ENCODE measurements around the gene FGF22. TPM values are rescaled to one million over a fixed set of nuclear protein-coding genes. Genes with fewer than 3 reads are reported as not detected.

The FGF22 gene
- total RNA-seq, 1 donor from 2014 or later = 0.38 TPM

- TF ChIP-seq CTCF (IDR thresholded peaks at IDR 0.05; ENCODE audit: unreplicated experiment) = no peak
- no peaks in the 10 kb centered on the region for H3K9me3 Mint-ChIP-seq
- H3K4me1 Mint-ChIP-seq = peaks cover 20% of the 10 kb centered on the region
- H3K4me3 Mint-ChIP-seq = no peak overlapping the region
- no peaks in the 10 kb centered on the region for H3K27me3 Mint-ChIP-seq (ENCODE audit: low read depth)
- no peaks in the 10 kb centered on the region for H3K36me3 Mint-ChIP-seq
- no peak overlapping the region for H3K27ac Mint-ChIP-seq
- DNase-seq (ENCODE audit: low spot score in 2 of 2, unreplicated experiment in 2 of 2) = no peak
These were observed 17.9 kb downstream of the FGF22 start for GRCh38 chr19:657611-658010.

DNA sequence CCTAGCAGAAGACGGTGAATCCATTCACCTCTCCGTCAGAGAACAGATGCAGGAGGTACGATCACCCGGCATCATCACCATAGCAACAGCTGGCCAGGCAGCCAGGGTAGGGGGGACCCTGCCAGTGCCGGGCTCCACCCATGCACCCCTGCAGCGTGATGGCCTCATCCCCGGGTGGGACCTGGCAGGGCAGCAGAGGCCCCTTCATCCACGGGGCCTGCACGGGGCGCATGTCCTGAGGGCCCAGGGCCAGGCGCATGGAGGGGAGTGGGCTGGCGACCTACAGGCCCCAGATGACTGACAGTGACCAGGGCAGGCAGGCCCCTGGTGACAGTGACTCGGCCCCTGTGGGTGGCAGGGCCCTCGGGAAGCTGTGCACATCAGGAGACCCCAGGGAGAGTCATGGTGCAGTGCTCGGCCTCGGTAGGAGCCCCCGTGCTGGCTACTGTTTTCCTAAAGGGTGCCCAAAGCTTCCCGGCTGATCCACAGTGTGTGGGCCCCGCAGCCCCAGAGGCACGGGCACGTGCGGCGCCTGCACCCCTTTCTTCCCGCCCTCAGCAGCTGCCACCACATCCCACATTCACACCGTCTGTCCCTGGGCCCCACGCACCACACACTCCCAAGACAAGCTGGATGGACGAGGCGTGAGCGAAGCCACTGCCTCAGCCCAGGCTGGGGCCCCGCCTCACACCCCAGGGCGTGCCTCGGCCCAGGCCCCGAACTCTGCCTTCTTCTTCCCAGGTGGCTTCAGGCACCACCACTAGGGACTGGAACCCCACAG is 18.6 kb downstream of the FGF22 start:
- Mint-ChIP-seq H3K27ac (no peak overlapping the region), H3K4me3 (no peak overlapping the region), H3K27me3 (ENCODE audit: low read depth) (no peaks in the 10 kb centered on the region), H3K36me3 (no peaks in the 10 kb centered on the region), H3K9me3 (no peaks in the 10 kb centered on the region), H3K4me1 (peaks cover 20% of the 10 kb centered on the region)
- no peak for DNase-seq (ENCODE audit: low spot score in 2 of 2, unreplicated experiment in 2 of 2)
- TF ChIP-seq CTCF (IDR thresholded peaks at IDR 0.05; ENCODE audit: unreplicated experiment) = no peak

GRCh38 chr19:658916-659839 is 19.5 kb downstream of the FGF22 start:
- Mint-ChIP-seq H3K4me3 (no peak overlapping the region), H3K27ac (peak overlapping the region; percentile 50), H3K9me3 (no peaks in the 10 kb centered on the region), H3K36me3 (no peaks in the 10 kb centered on the region), H3K27me3 (ENCODE audit: low read depth) (no peaks in the 10 kb centered on the region), H3K4me1 (peaks cover 24% of the 10 kb centered on the region)
- no peak for DNase-seq (ENCODE audit: low spot score in 2 of 2, unreplicated experiment in 2 of 2)
- TF ChIP-seq CTCF (IDR thresholded peaks at IDR 0.05; ENCODE audit: unreplicated experiment) = no peak

DNA sequence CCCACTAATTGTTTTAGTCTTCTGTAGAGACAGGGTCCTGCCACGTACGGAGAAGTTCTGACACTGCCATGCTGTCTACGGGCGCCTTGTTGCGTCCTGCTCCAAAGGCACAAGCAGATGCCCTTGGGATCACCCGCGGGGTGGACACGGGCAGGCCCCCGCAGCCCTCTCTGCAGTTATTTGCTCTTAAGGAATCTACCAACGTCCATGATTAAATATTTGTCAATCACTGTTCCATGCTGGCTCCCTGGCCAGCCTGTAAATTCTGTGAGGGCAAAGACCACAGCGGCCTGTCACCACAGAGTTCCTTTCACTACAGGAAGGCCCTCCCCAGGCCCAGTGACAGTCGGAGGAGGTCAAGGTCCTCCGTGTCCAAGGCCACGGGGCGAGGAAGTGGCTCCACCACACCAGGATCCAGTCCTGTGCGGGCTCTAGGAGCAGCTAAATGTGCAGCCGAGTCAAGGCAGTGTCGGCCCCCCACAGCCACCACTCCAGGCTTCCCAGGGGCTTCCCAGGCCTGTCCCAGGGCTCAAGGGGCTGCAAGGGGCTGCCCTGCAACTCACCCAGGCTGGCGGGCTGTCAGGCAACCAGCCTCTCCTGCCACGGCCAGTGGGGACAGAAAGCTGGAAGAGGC is 21.2 kb downstream of the FGF22 start:
- Mint-ChIP-seq H3K9me3 (no peaks in the 10 kb centered on the region), H3K27ac (peak overlapping the region; percentile 92)
- DNase-seq (ENCODE audit: low spot score in 2 of 2, unreplicated experiment in 2 of 2) = no peak

More for the DNA sequence above, 21.2 kb downstream of the FGF22 start:
- TF ChIP-seq CTCF (IDR thresholded peaks at IDR 0.05; ENCODE audit: unreplicated experiment) = no peak
- Mint-ChIP-seq H3K4me3 (peak overlapping the region; percentile 76), H3K27me3 (ENCODE audit: low read depth) (no peaks in the 10 kb centered on the region), H3K4me1 (peaks cover 28% of the 10 kb centered on the region), H3K36me3 (no peaks in the 10 kb centered on the region)

Data from mesothelial cell of epicardium (in vitro differentiated cells).